ENCODE data around the gene MGAT5.

Gene MGAT5

DNA sequence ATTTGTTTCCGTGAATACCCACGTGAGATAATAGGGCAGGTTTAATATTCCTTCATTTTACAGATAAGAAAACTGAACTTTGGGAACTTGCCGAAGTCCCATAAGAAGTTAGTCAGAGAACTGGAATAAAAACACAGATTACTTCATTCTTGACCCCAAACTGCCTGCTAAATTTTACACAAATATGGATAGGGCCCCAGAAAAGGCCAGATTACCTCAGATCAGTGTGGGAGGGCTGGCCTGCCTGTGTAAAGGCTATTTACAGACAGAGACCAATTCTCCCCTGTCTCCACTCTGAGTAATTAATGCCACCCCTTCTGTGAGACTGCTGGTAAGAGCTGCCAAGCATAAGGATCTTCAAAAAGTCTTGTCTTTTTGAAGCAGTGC, 139.2 kb downstream of the MGAT5 start:
- no peak for DNase-seq (ENCODE audit: low read depth in 1 of 2, low spot score in 1 of 2)

DNA sequence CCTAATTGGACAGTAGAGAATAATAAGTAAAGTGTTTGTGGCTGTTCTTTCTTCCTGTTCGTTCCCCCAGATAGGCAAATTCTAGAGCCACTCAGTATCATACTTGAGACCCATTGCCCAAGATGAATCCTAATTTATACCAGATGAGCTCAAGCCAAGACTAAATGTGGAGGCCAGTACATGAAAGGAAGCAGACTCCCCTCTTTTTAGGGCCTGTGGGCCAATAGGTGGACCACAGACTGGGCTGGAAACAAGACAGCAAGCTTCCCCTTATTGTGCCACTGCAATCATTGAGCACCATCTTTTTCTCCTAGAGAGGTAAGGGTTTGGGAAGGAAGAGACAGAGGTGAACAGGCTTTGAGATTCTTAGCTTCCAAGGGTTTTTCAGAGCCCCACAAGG, 141.9 kb downstream of the MGAT5 start:
- DNase-seq (ENCODE audit: low read depth in 1 of 2, low spot score in 1 of 2), result no peak

DNA sequence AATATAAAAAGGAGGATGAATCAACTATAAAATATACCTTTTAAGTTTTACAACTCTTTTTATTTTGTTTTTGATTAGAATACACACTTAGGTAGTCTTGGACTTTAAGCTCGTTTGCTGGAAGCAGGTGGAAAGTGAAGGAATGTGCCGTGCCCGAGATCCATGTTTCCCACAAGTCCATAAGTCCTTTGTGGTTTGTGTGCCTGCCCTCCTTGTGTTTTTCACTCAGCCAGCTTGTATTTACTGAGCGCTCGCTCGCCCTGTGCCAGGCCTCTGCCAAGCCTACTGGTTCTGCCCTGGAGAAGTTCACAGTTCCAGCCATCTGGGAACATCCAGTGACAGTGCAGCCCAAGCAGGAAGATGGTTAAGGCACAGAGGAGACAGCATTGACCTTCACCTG, 142.6 kb downstream of the MGAT5 start:
- DNase-seq (ENCODE audit: low read depth in 1 of 2, low spot score in 1 of 2), result no peak

DNA sequence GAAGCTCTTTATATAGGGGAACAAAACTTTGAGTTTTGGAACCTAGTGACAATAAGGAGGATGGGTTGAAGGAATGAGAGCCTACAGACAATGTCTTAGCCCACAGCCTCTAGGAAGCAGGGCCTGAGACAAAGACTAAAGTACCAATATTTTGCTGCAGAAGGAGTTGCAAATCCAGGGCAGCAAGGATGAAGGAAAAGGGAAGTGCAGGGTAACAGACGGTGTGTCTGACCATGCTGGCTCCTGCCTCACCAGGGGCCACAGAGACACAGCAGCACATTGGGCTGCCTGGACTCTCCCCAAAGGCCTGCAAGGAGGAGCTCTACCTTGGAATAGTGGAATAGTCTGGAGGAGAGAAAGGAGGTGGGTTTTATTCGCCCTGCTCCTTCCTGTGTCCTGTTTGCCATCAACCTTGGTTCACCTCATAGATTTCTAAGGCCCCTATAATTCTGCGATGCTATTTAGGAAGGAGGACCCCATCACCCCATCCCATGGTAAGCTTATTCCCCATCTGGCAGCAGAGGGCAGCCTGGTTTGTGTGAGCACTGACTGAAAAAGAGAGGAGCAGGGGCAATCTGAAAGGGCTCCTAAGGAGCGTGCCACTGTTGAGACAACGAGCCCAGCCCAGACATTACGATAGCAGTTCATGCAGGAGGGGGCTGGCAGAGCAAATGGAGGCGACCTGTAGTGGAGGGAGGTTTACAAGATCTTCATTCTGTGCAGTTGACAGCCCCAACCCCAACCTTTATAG, 143.4 kb downstream of the MGAT5 start:
- DNase-seq (ENCODE audit: low read depth in 1 of 2, low spot score in 1 of 2), result no peak

DNA sequence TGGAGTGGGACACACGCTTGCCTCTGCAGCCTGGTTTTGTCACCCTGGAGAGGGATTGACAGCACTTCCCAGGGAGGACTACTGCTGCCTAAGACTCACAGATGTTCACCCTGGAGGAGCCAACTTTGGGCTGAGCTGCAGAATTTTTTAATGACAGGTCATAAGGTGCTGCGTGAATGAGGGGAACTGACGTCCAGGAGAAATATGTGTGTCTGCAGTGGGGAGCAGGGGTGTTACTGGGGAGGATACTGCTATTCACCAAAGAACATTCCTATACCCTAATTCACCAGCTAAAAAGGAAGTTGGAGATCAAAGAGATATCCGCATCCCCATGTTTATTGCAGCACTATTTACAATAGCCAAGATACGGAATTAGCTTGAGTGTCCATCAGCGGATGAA, 144.4 kb downstream of the MGAT5 start:
- DNase-seq (ENCODE audit: low read depth in 1 of 2, low spot score in 1 of 2), result no peak

DNA sequence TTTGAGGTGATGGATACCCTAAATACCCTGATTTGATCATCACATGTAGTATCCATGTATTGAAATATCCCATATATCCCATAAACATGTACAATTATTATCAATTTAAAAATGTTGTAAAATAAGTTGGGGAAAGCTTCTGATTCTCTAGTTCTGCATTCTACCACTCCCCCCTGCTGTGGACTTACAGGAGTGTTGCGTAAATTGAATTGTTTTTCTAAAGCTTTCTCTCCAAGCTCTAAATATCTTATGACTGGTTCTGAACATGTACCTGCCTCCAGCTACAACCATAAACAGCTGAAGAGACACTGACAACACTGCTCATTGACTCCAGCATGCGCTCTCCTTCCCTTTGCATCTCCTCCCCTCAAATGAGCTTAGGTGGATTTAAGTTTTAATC, 145.2 kb downstream of the MGAT5 start:
- DNase-seq (ENCODE audit: low read depth in 1 of 2, low spot score in 1 of 2), result no peak

DNA sequence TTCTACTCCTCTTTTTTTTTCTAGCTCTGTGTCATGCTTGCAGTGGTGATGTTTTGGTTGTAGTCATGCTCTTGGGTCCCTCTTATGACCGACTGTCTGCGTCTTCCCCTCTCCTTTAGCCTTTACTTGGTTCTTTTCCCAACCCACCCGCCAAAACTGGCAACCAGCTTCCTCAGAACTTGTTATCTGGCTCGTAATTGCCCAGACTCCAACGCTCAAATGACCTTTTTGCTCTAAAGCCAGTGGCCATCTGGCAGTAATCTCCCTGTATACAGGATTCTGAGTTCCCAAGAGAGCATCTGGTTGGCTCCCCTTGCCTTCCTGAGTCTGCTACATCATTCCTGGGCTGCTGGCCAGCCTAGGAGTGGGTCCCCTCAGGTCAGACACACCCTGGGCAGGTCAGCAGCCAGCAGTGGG, 147.2 kb downstream of the MGAT5 start:
- no peak for DNase-seq (ENCODE audit: low read depth in 1 of 2, low spot score in 1 of 2)

DNA sequence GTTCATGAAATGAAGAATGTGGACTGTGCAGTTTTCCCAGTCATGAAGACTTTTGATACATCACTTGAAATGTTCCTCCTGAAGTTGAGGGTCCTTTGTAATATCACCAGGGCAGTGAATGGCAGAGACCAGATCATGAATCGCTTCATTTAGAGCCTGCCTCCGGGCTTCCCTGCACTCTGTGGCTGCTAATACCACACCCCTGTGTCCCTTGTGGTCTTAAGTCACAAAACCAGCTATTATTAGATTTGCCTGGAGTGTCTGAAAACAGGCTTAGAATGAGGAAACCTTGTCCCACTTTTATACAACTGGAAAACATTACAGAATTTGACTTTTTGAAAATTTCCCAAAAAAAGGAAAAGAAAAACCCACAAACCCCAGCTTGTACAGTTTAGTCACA, 147.9 kb downstream of the MGAT5 start:
- no peak for DNase-seq (ENCODE audit: low read depth in 1 of 2, low spot score in 1 of 2)

DNA sequence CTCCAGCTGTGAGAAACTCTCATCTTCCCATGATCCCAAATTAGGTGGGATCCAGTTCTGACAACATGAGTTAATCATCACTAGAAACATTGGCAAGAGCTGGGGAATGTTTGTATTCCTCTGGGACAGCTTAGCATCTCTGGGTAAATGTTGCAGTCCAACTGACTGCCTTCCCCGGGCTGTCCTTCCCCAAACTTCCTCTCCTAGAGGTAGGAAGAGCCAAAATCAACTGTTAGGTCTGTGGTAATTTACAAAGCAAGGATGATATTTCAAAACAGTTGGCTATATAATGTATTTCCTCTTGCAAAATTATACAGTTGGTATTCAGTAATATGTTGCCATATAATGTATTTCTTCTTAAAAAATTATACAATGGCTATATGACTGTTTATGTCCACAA, 148.5 kb downstream of the MGAT5 start:
- DNase-seq (ENCODE audit: low read depth in 1 of 2, low spot score in 1 of 2), result no peak

DNA sequence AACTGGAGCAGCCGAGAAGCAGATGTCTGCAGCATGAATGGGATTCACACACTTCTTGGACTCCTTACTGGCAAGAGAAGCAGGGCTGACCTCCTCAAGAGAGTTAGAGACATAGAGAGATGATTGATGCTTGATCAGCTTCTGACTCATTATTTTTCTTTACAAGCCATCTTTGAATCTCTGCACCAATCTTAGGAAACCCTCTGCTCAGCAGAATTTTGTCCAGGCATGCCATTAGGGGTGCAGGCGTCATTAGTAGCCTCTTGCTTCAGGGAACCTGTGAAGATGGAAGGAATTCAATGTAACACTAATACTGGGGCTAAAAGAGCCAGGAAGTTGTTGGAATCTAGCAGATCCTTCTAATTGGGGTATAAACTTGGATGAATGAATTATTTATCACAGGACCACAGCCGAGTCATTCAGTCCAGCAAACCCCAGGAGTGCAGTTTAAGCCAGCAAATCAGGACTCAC, 151.8 kb downstream of the MGAT5 start:
- no peak for DNase-seq (ENCODE audit: low read depth in 1 of 2, low spot score in 1 of 2)

DNA sequence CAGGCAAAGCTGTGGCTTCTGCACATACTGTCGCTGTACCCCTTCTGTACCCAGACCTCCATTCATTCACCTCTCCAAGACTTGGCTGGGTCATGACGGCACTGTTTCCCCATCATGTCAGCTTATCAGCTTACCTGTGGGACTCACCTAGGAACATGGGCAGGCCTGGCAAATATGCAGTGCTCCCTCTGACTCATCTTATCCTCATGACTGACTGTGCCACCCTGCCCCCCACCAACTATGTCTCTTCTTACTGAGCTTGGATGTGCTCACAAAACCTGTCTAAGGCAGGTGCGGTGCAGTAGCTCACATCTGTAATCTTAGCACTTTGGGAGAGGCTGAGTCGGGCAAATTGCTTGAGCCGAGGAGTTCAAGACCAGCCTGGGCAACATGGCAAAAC, 152.4 kb downstream of the MGAT5 start:
- no peak for DNase-seq (ENCODE audit: low read depth in 1 of 2, low spot score in 1 of 2)

DNA sequence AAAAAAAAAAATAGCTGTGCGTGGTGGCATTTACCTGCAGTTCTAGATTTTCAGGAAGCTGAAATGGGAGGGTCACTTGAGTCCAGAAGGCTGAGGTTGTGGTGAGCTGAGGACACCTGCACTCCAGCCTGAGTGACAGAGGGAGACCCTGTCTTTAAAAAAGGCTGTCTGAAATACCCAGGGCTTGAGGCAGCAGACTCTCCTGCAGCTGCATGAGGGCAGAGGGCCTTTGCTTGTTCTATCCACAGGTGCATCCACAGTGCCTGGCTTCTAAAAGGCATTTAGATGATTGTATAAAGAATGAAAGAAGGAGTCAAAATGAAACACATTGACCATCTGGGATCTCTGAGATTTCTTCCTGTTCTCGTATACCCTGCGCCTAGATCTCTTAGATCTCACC, 152.9 kb downstream of the MGAT5 start:
- no peak for DNase-seq (ENCODE audit: low read depth in 1 of 2, low spot score in 1 of 2)

DNA sequence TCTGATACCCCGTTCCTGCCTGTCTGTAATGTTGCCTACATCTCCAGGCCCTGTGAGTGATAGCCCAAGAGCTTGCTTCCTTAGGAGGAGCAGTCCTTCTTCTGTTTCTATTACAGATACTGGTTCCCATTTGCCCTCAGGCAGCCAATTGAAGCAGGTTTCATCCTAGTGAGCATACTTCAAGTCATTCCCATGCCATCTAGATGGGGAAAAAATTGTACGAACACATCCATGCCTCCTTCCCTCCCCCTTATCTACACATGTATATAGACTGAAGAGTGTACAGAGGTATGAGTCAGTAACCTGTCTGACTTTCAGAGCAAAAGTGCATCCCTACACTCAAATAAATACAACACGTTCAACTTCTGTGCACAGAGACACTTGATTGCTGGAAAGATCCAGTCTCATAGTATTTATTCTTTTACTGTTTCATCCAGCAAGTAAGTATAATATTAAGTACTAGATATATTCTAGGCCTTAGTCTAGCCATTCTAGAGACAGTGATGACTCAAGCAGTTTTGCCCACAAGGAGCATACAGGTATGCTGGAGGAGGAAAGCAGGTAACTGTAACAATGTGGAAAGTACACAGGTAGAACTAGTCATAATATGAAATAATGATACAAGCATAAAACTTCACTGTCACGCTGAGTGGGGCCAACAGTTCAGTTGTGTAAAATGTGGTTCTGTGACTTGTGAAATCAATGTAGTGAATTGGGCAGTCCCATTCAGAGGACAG, 153.4 kb downstream of the MGAT5 start:
- DNase-seq (ENCODE audit: low read depth in 1 of 2, low spot score in 1 of 2), result no peak

DNA sequence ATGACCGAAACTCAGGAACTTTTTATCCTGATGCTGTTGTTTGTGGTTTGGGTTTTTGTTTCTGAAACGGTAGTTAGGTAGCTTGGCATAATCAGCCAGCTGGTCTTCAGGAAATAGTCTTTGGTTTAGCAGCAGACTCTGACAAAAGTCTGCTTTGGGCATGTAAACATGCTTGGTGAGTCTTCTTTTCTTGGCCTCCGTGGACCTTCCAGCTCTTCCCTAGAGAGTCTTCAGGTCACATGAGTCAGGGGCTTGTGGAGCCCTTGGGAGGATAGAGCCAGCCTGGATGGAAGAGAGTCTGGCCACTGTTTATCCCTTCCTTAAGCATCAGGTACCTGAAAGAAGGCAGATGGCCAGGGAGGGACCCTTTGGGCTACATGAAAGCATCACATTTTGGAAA, 154.5 kb downstream of the MGAT5 start:
- DNase-seq (ENCODE audit: low read depth in 1 of 2, low spot score in 1 of 2), result no peak

DNA sequence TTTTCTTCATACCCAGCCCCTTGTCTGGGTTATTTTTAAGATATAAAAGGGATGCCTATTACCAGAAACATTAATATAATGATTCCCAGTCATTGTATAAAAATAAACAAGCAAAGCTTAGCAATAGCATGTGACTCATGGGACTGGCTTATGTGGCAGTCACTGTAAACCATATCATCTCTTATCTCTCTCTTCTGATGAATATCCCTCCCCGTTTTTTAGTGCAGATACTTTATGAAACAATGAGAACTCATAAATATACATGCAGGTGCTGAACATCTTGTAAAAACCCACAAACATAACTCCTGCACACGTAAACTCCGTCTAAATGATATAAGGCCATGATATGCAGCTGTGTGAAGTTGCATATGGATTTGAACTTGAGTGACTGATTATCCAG, 154.9 kb downstream of the MGAT5 start:
- DNase-seq (ENCODE audit: low read depth in 1 of 2, low spot score in 1 of 2), result no peak

DNA sequence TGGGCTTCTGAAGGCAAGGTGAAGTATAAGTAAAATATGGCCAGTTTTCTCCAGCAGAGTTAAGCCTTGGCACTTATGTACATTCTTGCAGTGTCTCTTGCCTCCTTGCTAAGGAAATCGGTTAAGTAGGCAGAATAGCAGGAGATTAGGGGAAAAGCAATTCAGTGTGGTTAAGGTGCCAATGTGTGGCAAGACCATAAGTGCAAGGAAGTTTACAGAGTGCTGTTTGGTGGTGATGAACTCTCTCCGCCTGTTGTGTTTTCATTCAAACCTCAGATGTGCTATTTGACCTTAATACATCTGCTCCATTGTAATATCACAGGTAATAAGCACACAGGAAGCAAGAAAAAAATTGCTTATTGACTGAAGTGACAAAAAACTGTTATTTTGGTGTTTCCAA, 156.1 kb downstream of the MGAT5 start:
- no peak for DNase-seq (ENCODE audit: low read depth in 1 of 2, low spot score in 1 of 2)

DNA sequence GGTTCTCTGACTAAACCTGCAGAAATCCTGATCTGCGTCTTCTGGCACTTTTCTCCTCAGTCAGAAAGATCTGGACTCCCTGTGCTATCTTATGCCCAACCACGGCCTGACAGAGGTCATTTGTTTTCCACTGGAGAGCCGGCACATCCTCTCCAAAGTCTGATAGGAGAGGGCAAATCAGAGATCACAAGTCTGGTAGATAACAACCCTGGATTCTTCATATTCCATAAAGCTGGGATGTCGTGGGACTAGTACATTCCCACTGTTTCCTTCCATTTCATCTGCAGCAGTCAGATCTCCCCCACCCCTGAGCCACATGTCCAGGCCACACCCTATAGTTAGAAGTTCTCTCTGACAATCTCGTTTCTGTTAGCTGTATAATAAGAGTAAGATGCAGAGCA, 157.0 kb downstream of the MGAT5 start:
- no peak for DNase-seq (ENCODE audit: low read depth in 1 of 2, low spot score in 1 of 2)

DNA sequence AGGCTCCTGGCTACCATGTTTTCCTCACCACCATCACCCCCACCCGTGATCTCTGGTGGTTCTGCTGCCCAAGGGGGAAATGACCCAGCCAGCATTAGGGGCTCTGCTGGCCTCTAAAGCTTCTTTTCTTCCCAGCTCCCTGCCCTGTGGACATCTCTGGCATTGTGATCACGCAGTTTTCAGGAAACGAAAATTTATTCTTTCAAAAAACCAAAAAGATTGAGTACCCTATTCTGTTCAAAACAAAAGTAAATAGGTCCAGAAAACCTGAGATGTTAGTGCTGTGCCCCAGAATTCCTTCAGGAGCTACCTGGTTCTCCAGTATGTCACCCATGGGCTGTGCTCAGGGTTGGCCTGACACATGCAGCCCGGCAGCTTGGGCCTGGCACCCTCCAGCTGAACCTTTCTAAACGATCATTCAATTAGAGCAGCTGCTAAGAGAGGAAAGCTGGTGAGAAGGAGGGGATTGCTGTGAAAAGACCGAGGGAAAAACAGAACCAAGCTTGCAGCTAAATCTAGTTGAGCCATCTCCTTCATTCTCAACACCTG, 157.5 kb downstream of the MGAT5 start:
- DNase-seq (ENCODE audit: low read depth in 1 of 2, low spot score in 1 of 2), result no peak

DNA sequence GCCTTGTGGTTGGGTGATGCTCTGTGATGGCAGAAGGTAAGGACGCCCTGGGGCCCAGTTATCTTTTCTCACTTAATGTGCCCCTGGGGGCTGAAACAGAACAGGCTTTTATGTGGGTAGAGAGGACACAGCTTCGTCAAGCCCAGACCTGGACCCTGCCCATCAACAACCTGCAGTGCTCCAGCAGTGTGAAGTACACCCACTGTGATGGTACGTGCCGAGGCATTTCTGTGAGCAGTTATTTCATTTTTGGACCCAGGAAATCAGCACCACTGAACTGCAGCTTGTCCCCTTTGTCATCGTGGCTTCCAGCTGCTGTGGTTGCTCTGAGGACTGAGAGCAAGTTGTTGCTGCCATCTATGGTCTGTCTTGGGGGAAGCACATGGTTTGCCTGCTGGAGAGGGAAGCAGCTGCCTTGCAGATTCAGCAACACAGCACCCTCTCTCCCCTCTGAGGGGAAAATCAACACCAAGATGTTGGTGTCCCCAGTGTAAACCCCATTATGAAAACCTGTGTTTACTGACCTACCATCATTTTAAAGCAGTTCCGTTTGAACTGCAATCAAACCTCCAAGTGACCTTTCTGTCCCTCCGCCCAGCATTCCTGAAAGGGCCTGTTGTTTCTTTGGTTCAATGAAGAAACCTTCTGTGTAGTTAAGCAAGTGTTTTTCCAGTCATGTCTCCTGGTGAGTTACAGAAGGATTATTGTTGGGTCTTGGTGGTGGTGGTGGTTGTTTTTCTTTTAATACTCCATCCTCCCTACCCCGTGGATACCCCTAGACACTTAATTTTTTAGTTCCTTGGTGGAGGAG, 158.2 kb downstream of the MGAT5 start:
- DNase-seq (ENCODE audit: low read depth in 1 of 2, low spot score in 1 of 2), result peak; percentile 35 to 61

DNA sequence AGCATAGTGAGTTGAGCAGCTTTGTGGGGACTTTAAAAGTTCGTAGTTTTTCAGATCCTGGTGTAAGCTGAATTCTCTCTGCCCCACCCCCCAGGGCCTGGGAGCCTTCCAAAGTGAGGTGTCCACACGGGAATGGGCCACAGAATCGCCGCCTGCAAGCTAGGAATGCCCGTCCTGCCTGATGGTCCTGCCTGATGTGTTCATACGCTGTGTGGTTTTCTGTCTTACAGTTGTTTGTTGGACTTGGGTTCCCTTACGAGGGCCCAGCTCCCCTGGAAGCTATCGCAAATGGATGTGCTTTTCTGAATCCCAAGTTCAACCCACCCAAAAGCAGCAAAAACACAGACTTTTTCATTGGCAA, 158.7 kb downstream of the MGAT5 start:
- DNase-seq (ENCODE audit: low read depth in 1 of 2, low spot score in 1 of 2), result no peak

DNA sequence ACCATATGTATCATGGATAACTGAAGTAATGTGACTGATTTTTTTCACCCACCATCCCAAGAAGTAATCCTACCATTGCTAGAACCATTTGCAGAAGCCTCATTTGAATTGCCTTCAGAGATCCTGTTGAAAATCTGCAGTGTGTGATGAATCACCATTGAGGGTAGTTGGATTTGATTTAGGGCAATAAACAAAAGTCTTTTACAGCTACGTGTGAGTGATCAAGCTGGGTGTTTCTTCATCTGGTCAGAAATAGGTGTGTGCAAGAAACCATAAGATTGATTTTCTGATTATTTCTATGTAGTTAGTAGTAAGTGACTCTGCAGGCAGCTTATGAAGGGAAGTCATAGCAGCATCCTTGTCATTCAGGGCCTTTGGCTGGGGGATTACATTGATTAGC, 159.6 kb downstream of the MGAT5 start:
- no peak for DNase-seq (ENCODE audit: low read depth in 1 of 2, low spot score in 1 of 2)

DNA sequence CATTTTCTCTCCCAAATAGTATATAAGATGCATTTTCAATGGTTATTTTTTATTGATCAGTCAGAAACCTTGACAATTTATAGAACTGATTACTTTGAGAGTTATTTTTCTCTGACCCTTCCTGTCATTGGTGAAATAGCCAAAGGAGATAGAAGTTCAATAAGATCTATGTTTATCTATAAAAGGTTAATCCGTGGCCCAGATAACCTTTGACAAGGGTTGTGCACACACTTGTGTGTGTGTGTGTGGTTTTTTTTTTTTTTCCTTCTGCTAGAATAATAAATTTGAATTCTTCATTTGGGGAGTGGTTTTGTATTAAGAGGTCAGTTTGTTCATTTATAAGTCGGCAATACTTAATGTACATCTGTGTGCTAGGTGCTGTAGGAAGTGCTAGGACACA, 160.0 kb downstream of the MGAT5 start:
- no peak for DNase-seq (ENCODE audit: low read depth in 1 of 2, low spot score in 1 of 2)

Data from activated CD4-positive, alpha-beta T cell treated with anti-CD3 and anti-CD28 coated beads, Interleukin-2, amount 50 U/mL, for 24 hours (primary cell).